SK-N-SH (cell line): ENCODE results near the gene RBM17.

Experiments used
- FOXM1 ChIP-seq: IDR thresholded peaks from 2 replicates; pipeline ENCODE4 v1.4.0; 2012; ENCODE audit warnings: low read depth, mild to moderate bottlenecking
- TF ChIP-seq, protein P1 (sequence below): IDR thresholded peaks from 2 replicates; pipeline ENCODE4 v1.4.0; 2012; ENCODE audit warnings: low read depth, borderline replicate concordance

DNA sequence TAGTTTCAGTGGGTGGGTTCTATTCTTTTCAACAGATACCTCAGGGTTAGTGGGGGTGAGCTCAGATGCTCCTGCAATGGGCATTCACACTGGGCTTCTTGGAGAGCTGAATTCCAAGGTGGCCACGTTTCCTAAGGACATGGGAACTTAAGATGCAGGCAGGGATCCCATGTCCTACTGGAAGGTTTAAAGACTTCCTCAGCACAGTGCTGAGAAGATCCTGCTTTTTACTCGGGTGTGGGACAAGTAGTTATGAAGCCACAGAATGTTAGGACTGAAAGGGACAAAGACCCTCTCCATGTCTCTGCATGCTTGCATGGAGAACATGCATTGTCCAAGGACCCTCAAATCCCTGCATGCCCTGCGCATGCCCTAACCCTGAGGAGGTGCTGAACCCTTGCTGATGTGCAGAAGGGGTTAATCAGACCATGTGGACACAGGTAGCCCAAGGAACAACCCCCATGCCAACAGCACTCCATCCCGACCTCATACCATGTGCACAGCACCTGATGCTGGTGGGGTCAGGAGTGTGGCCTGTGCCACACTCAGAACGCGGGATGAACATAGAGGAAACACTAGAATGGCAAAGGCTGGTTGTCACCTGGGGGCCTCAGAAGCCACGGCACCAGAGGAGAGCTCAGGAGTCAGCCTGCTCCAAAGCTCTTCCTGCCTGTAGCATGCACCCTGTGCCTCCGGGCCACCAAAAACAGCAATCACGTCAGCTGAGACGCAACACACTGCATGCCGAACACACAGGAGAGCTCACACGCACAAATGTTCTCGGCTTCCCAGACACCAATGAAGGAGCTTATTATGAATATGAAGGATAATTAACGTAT, 41.8 kb upstream of the RBM17 start:
- TF ChIP-seq, protein P1, sequence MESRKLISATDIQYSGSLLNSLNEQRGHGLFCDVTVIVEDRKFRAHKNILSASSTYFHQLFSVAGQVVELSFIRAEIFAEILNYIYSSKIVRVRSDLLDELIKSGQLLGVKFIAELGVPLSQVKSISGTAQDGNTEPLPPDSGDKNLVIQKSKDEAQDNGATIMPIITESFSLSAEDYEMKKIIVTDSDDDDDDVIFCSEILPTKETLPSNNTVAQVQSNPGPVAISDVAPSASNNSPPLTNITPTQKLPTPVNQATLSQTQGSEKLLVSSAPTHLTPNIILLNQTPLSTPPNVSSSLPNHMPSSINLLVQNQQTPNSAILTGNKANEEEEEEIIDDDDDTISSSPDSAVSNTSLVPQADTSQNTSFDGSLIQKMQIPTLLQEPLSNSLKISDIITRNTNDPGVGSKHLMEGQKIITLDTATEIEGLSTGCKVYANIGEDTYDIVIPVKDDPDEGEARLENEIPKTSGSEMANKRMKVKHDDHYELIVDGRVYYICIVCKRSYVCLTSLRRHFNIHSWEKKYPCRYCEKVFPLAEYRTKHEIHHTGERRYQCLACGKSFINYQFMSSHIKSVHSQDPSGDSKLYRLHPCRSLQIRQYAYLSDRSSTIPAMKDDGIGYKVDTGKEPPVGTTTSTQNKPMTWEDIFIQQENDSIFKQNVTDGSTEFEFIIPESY, result no peak
- TF ChIP-seq FOXM1, result no peak
